ENCODE measurements around the gene SRSF11.
"Not testable (repeated sequence)": the region's sequence is repeated elsewhere in the genome, so short reads cannot be mapped to it uniquely, and the experiment has no call there.

SRSF11 gene, protein sequence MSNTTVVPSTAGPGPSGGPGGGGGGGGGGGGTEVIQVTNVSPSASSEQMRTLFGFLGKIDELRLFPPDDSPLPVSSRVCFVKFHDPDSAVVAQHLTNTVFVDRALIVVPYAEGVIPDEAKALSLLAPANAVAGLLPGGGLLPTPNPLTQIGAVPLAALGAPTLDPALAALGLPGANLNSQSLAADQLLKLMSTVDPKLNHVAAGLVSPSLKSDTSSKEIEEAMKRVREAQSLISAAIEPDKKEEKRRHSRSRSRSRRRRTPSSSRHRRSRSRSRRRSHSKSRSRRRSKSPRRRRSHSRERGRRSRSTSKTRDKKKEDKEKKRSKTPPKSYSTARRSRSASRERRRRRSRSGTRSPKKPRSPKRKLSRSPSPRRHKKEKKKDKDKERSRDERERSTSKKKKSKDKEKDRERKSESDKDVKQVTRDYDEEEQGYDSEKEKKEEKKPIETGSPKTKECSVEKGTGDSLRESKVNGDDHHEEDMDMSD

GRCh38 chr1:70221238-70222121 is at the start of gene SRSF11:
TSS of gene SRSF11 (plus strand) at chr1:70221380. CDS start at chr1:70221637, 257 bp downstream.
- peak; percentile 94 for DNase-seq

DNA sequence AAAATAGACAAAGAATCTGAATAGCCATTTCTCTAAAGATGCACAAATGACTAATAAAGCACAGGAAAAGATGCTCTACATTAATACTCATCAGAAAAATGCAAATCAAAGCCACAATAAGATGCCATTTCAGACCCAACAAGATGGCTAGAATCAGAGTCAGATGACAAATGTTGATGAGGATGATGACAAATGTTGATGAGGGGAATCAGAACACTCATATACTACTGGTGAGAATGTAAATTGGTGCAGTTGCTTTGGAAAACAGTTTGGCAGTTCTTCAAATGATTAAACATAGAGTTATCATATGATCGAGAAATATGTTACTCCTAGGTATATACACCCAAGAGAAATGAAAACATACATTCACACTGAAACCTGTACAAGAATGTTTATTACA is 49.7 kb upstream of the SRSF11 start:
- no peak for DNase-seq

DNA sequence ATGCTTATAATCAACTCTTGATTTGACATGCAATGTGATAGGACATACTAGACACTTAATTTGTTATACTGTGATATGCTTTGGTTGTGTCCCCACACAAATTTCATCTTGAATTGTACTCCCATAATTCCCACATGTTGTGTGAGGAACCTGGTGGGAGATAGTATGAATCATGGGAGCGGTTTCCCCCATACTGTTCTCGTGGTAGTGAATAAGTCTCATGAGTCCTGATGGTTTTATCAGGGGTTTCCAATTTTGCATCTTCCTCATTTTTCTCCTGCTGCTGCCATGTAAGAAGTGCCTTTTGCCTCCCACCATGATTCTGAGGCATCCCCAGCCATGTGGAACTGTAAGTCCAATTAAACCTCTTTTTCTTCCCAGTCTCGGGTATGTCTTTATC is 36.0 kb upstream of the SRSF11 start:
- DNase-seq: not testable (repeated sequence)

DNA sequence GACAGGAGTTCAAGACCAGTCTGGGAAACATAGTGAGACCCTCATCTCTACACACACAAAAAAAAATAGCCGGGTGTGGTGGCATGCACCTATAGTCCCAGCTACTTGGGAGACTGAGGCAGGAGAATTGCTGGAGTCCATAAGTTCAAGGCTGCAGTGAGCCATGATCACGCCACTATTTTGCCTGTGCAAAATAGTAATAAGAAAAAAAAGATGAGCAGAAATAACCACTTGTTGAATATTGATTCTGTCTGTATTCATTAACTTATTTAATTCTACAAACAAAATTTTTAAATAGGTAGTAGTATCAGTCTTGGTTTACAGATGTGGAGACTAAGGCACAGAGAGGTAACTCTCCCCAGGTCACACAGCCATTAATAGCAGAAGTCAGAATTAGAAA is 32.7 kb upstream of the SRSF11 start:
- no peak for DNase-seq

DNA sequence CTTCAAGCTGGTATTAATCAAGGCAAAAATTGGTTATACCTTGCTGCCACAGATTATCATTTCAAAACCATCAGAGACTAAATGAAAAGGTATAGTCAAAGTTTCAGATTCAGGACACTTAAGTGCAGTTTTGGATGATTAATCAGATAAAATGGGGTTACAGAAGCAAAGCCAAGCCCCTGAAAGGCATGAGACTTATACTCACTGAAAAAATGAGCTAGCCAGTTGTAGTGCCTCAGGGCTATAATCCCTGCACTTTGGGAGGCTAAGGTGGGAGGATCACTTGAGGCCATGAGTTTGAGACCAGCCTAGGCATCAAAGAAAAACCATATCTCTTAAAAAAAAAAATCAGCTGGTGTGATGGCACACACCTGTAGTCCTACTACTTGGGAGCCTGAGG is 31.0 kb upstream of the SRSF11 start:
- DNase-seq: no peak

GRCh38 chr1:70192446-70192845 is 28.7 kb upstream of the SRSF11 start:
- DNase-seq: not testable (repeated sequence)

DNA sequence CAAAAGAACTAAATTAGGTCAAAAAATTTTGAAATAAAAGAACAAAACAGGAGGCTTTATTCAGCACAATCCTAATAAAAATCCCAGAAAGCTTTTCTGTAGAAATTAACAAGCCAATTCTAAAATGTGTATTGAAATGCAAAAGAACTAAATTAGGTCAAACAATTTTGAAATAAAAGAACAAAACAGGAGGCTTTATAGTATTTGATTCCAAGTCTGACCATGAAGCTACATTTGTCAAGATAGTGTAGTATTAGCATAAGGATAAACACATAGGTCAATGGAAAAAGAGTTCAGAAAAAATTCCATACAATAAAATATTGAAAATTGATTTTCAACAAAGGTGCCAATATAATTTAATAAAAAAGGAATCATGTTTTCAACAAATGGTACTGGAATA is 26.6 kb upstream of the SRSF11 start:
- no peak for DNase-seq

DNA sequence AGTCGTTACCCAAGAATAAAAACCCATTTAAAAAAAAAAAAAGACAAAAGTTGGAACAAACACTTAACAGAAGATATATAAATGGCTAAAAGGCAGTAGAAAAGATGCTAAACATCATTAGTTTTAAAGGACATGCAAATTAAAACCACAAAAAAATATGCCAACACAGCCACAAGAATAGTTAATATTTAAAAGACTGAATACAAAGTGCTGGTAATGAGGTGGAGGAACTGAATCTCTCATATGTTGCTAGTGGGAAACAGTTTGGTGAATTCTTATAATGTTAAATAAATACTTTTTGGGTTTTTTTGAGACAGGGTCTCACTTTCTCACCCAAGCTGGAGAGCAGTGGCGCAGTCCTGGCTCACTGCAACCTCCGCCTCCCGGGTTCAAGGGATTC is 25.8 kb upstream of the SRSF11 start:
- no peak for DNase-seq

DNA sequence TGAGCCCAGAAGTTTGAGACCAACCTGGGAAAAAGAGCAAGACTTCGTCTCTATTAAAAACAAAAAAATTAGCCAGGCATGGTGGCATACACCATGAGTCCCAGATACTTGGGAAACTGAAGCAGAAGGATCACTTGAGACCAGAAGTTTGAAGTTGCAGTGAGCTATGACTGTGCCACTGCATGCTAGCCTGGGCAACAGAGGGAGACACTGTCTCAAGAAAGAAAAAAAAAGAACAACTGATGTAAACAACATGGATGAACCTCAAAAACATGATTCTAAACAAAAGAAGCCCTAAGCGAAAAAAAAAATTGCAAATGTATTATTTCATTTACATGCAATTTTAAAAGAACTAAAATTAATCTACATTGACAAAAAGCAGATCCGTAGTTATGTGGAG is 24.8 kb upstream of the SRSF11 start:
- no peak for DNase-seq

GRCh38 chr1:70200065-70200464 is 21.1 kb upstream of the SRSF11 start:
- DNase-seq: no peak

- no peak for DNase-seq
Measured at GRCh38 chr1:70202173-70202758, 18.9 kb upstream of the SRSF11 start.

DNA sequence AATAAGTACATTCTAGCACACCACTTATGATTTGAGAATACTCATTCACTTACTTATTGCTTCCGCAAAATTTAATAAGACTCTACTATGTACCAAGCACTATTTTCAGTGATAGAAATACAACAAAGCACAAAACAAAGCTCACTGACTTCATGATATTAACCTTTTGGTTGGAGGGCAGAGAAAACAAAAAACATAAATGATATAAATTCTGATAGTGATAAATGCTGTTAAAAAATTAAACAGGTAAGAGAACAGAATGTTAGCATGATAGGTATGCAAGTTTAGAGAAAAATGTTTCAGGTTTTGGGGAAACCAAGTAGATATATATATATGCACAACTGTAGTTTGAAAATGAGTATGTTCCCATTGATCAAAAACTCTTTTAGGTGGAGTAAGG is 17.0 kb upstream of the SRSF11 start:
- DNase-seq: no peak

GRCh38 chr1:70204600-70204999 is 16.6 kb upstream of the SRSF11 start:
- no peak for DNase-seq

DNA sequence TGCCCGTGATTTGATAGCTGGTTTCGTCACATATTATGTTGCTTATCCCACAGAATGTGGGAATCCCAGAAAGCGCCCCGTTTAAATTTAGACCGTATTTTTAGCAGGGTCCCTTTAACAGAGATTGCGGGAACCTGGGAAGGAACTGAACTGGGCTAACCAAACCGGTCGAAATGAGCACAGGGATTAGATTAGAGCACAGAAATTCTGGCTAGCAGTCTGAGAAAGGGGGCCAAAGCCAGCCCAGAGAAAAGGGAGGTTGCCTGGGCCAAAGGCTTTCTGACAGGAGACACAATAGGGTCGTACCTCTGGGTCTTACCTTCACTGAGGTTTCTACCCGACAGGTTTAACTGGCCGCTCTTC is 16.1 kb upstream of the SRSF11 start:
- no peak for DNase-seq

DNA sequence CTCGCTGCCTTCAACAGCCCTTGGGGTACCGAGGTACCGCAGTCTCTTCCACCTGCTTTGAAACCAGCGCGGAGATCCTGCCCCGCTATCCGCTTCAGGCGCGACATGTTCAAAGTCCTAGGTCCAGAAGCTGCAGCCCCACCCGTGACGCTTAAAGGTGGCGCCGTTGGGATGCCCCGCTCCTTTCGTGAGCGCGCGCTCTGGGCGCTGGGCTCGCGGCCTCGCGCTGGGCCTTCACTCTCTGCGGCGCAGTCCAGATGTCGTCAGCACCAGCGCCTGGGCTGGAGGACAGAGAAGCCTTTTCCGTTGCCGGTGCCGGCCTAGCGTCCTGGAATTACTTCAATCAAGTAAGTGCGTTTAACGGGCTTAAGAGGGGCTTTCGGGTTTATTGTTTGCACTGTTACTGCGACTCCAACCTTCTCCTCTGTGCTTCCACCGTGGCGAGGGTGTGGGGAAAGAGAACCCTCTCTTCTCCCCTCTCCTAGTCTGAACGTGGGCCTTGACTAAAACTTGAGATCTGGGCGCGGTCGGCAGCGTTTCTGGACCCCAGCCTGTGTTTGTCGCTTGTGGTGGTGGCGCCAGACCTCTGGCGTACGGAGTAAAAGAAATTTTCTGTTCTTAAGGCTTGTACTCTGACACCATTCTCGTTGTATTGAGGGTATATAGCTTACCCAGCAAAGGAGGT is 15.6 kb upstream of the SRSF11 start, which contains the start of gene LRRC40:
Gene LRRC40, minus strand, starts transcription at position 146 of the 685 bp plus-strand sequence. Its CDS starts 39 bp downstream, at position 107.
- DNase-seq: peak; percentile 93

DNA sequence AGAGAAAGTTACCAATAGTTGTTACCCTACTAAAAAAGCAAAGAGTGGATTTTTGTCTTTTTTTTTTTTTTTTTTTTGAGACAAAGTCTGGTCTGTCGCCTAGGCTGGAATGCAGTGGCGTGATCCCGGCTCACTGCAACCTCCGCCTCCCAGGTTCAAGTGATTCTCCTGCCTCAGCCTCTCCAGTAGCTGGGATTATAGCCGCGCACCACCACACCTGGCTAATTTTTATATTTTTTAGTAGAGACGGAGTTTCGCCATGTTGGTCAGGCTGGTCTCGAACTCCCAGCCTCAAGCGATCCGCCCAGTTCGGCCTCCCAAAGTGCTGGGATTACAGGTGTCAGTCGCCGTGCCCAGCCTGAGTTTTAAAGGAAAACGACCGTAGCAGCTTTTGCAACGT is 14.3 kb upstream of the SRSF11 start:
- DNase-seq: not testable (repeated sequence)

GRCh38 chr1:70207492-70207891 is 13.7 kb upstream of the SRSF11 start:
- DNase-seq: no peak

DNA sequence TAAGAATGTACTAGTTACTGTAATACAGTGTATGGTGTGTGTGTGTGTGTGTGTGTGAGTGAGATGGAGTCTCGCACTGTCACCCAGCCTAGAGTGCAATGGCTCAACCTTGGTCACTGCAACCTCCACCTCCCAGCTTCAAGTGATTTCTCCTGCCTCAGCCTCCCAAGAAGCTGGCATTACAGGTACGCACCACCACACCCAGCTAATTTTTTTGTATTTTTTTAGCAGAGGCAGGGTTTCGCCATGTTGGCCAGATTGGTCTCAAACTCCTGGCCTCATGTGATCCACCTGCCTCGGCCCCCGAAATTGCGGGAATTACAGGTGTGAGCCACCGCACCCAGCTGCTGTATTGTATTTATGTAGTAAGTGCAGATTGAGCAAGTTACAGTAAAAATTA is 12.9 kb upstream of the SRSF11 start:
- no peak for DNase-seq

- no peak for DNase-seq
Measured at GRCh38 chr1:70210820-70211219, 10.4 kb upstream of the SRSF11 start.

DNA sequence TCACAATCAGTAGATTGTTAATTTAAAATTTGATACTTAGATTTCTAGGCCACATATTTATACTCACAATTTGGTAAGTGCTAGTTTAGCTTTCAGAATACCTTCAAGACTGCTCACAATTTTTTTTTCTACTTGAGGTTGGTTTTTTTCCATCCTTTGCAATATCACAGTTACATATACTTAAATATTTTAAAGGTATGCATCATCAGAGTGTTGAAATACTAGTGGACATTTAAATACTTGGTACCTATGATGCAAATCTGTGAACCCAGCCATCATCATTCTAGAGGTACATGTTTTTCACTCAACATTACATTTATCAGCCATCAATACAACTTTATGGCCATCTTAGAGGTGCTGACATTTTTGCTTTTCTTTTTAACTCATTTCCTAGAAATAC is 9.6 kb upstream of the SRSF11 start:
- DNase-seq: no peak

DNA sequence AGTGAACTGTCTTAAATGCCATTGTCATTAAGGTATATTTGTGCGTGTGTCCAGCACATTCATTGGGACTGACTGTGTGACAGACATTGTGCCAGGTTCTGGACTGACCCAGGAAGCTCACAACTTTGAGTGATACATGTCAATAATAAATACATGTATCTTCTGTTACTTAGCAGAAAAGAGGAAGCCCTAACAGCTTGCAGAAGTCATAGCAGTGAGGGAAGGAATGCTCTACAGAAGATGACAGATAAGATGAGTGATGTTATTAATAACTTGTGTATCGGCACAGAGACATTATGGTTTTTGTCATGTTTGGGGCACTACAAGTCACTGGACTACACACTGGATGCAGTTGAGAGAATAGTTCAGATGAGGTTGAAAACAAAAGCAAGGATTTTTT is 1.2 kb upstream of the SRSF11 start:
- no peak for DNase-seq

- DNase-seq: no peak
Measured at GRCh38 chr1:70220517-70221237, 503 bp upstream of the SRSF11 start.
